NCI-H82 treated with DMSO at 0.1 percent for 48 hours (cell line): Measurements from ENCODE around the gene CTAG1B.
"Not testable (repeated sequence)": the region's sequence is repeated elsewhere in the genome, so short reads cannot be mapped to it uniquely, and the experiment has no call there.

ENCODE experiments used
- DNase-seq: peaks from one replicate; lab custom pipeline; 2025; ENCODE audit not compliant: unreplicated experiment; lab: John Stamatoyannopoulos, UW

The CTAG1B gene

GRCh38 chrX:154590415-154590814 lies 28.7 kb downstream of the CTAG1B start:
- not testable (repeated sequence) for DNase-seq

DNA sequence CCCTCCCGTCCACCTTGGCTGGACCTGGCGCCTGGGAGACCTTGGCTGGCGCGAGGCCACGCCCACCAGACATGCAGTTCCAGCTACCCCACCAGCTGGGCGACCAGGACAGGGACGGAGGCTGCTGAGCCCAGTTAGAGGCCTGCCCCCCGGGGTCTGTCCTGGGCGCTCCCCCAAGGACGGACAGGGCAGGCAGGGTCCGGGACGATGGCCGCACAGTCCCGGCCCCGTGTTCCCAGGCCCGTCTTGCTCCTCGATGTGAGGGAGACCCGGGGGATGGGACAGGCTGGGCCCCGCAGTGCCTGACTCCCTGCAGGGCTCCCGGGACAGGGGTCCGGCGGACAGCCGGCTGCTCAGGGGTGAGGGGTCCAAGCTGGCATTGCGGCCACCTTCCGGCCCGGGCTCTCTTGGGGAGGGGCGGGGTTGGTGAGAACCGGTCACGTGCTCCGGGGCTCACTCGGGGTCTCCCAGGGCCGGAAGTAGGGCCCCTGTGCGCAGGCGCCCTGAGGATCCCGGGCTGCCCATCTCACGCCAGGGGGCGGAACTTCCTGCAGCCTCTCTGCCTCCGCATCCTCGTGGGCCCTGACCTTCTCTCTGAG lies 34.4 kb downstream of the CTAG1B start, which contains the start of gene CTAG1A:
Gene CTAG1A (plus strand): TSS at position 549 of the 599 bp plus-strand sequence. CDS start 74 bp downstream, outside the sequence.
- not testable (repeated sequence) for DNase-seq

GRCh38 chrX:154582994-154583393 lies 36.1 kb downstream of the CTAG1B start:
- DNase-seq = not testable (repeated sequence)

DNA sequence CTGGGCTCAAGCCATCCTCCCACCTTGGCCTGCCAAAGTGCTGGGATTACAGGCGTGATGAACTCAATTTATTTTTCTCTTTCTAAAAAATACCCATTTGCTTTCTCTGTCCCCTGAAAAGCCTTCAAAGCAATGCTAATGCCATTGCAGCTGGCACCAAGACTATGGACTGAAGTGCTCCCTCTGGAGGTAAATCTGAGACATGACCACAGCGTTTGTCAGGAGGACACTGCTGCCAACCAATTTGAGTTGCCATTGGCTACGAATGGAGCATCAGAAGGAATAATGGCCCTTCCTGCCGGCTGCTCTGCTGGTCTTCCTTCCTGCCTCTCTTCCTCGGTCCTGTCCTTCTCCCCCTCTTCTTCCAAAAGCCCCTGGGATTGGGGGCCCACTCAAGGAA lies 44.0 kb downstream of the CTAG1B start:
- DNase-seq = not testable (repeated sequence)

- not testable (repeated sequence) for DNase-seq
Observed at GRCh38 chrX:154573061-154573460, 46.0 kb downstream of the CTAG1B start.

- DNase-seq = not testable (repeated sequence)
Observed at GRCh38 chrX:154570361-154570760, 48.7 kb downstream of the CTAG1B start.
